SIG-M5 (cell line): ENCODE measurements around the gene ACER3.
"Not testable (repeated sequence)": the region's sequence is repeated elsewhere in the genome, so short reads cannot be mapped to it uniquely, and the experiment has no call there.

ENCODE experiments used
- DNase-seq: peaks from one replicate; lab custom pipeline; 2025; lab: John Stamatoyannopoulos, UW

The ACER3 gene

GRCh38 chr11:77038029-77038824 is 177.5 kb downstream of the ACER3 start:
- DNase-seq: no peak

- no peak for DNase-seq
Observed at GRCh38 chr11:77038825-77039326, 178.2 kb downstream of the ACER3 start.

GRCh38 chr11:77039491-77040400 is 179.0 kb downstream of the ACER3 start:
- DNase-seq: no peak

- no peak for DNase-seq
Observed at GRCh38 chr11:77040401-77040777, 179.7 kb downstream of the ACER3 start.

GRCh38 chr11:77040889-77041288 is 180.2 kb downstream of the ACER3 start:
- no peak for DNase-seq

GRCh38 chr11:77042111-77042726 is 181.5 kb downstream of the ACER3 start:
- DNase-seq: no peak

- DNase-seq: no peak
Observed at GRCh38 chr11:77044356-77044755, 183.6 kb downstream of the ACER3 start.

GRCh38 chr11:77044886-77045285 is 184.2 kb downstream of the ACER3 start:
- no peak for DNase-seq

GRCh38 chr11:77046060-77046501 is 185.4 kb downstream of the ACER3 start:
- no peak for DNase-seq

- DNase-seq: peak; percentile 51
Observed at GRCh38 chr11:77047007-77047927, 186.5 kb downstream of the ACER3 start.

- not testable (repeated sequence) for DNase-seq
Observed at GRCh38 chr11:77047928-77048446, 187.3 kb downstream of the ACER3 start.

GRCh38 chr11:77049026-77049425 is 188.3 kb downstream of the ACER3 start:
- no peak for DNase-seq

- no peak for DNase-seq
Observed at GRCh38 chr11:77051511-77051910, 190.8 kb downstream of the ACER3 start.

GRCh38 chr11:77052518-77052917 is 191.8 kb downstream of the ACER3 start:
- DNase-seq: no peak

- DNase-seq: no peak
Observed at GRCh38 chr11:77053217-77054015, 192.7 kb downstream of the ACER3 start.

GRCh38 chr11:77054084-77054483 is 193.4 kb downstream of the ACER3 start:
- DNase-seq: no peak

- DNase-seq: no peak
Observed at GRCh38 chr11:77055101-77055561, 194.4 kb downstream of the ACER3 start.

GRCh38 chr11:77055913-77056312 is 195.2 kb downstream of the ACER3 start:
- DNase-seq: no peak

GRCh38 chr11:77056814-77057402 is 196.2 kb downstream of the ACER3 start:
- no peak for DNase-seq
